Kasumi-1 (cell line): ENCODE measurements around the gene SNX6.
"Not testable (repeated sequence)": the region's sequence is repeated elsewhere in the genome, so short reads cannot be mapped to it uniquely, and the experiment has no call there.

Experiments used
- DNase-seq, 2 experiments: peaks; one replicate each; lab custom pipeline; 2025; lab: John Stamatoyannopoulos, UW

SNX6 gene

DNA sequence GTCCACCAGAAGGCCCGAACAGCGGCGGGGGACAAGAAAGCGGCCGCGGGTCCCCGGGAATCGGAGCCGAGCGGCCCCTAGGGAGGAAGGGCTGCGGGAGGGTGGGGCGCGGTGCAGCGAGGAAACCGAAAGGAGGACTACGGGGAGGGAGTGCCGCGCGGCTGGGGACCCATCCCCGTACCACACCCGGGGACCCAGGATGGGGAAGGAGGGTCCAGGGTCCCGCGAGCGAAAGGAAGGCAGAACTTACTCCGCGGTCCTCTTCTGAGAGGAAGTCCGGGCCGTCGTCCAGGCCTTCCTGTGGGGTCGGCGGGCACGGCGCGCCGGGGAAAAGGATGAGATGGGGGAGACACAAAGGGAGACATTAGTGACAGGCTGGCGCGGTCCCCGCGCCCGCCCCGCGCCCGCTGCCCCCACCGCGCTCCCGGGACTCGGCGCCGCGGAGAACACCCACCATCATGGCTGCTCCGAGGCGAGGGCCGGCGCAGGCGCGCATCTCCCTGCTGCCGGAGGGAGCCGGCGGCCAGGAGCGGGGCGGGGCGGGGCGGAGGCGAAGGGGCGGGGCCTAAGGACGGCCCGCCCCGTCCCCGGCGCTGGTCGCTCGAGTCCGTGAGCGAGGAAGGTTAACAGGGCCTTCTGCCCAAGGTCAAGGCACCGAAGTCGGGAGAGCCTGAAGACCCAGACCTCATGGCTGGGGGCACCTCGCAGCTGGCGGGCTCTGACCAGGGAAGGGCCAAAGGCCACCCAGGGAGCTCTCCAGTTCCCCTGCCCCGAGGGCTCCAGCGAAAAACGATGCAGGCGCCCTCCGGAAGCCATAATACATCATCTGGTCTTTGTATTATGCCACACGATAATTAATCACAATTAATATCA is at the start of gene SNX6:
Gene SNX6 (minus strand): TSS at position 492 of the 873 bp plus-strand sequence. CDS start 32 bp downstream, at position 460.
- peak; percentile 56 to 68 for DNase-seq

DNA sequence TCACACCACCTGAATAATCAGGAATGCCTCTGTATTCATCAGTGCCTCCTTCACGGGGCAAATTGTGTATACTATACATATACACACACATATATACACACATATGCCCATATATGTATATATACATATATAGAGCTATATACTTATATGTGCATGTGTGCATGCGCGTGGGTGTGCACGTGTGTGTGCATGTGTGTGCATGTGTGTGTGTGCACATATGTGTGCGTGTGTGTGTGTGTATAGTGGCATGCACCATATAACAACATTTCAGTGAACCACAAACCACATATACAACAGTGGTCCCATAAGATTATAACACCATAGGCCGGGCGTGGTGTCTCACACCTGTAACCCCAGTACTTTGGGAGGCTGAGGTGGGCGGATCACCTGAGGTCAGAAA is 48.8 kb upstream of the SNX6 start:
- DNase-seq = no peak

DNA sequence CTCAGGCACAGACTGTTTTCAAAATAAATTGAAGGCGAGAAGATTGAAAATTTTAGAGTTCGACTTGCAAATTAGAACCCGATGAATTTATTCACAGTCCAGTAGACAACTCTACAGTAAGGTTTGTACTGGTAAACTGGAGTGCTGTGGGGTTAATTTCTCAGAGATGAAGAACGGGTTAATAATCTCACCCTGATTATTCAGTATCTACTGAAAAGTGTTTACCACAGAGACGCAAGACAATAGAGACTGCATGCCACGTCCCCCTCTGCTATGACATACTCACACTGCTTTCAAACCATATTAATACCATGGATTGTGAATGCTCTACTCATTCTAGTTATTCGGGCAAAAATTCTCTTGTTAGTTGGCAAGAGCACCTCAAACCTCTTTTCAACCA is 48.4 kb upstream of the SNX6 start:
- no peak for DNase-seq

DNA sequence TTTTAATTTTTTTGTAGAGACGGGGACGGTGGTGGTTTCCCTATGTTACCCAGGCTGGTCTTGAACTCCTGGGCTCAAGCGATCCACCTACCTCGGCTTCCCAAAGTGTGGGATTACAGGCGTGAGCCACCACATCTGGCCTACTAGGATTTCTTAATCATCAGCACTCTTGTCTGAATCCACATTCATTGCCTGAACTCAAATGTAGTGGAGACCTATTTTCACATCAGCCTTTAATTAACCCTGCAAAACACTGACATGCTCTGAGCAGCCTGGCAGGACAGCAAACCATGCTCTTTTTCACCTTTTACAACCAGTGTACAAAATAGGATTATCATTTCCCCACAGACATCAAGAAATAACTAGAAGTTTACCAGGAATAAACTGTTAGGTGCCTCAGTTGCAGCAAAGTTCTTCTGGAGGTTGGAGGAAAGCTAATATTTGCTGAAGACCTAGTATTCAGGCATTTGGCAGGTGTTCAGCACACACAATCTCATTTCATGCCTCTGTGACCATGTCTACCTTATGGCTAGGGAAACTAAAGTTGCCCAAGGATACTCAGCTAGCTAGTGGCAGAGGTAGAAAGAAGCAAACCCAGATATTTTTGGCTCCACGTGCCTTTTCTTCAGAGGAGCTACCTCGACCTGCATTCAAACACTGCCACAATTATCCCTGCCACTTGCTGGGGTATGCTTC is 46.7 kb upstream of the SNX6 start:
- no peak for DNase-seq

DNA sequence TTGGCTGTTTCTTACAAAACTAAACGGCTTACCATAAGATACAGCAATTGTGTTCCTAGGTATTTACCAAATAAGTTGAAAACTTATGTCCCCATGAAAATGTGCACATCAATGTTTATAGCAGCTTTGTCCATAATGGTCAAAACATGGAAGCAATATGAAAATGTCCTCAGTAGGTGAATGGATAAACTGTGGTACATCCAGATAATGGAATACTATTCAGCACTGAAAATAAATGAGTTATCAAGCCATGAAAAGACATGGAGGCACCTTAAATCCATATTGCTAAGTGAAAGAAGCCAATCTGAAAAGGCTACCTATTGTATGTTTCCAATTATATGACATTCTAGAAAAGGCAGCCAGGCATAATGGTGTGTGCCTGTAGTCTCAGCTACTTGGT is 43.8 kb upstream of the SNX6 start:
- DNase-seq = no peak

DNA sequence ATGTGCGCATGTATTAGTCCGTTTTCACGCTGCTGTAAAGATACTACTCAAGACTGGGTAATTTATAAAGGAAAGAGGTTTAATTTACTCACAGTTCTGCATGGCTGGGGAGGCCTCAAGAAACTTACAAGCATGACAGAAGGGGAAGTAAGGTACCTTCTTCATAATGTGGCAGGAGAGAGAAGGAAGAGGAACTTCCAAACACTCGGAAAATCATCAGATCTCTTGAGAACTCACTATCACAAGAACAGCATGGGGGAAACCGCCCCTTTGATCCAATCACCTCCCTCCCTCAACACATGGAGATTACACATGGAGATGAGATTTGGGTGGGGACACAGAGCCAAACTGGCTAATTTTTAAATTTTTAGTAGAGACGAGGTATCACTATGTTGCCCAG is 41.8 kb upstream of the SNX6 start:
- peak; percentile 19 to 31 for DNase-seq

DNA sequence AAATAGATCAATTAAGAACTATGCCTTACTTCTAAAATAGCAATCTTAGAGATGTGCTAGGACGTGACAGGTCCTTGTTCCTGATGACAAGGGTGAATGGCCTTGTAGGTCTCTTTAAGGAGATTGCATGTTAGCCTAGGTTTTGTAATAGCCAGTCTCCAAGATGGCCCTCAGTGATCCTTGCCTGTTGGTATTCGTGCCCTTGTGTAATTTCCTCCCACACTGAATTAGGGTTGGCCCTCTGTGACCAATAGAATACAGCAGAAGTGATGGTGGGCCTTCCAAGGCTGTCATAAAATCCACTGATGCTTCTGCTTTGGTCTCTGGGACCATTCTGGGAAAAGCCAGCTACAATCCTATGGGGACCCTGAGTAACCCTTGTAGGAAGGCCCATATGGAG is 38.2 kb upstream of the SNX6 start:
- no peak for DNase-seq

DNA sequence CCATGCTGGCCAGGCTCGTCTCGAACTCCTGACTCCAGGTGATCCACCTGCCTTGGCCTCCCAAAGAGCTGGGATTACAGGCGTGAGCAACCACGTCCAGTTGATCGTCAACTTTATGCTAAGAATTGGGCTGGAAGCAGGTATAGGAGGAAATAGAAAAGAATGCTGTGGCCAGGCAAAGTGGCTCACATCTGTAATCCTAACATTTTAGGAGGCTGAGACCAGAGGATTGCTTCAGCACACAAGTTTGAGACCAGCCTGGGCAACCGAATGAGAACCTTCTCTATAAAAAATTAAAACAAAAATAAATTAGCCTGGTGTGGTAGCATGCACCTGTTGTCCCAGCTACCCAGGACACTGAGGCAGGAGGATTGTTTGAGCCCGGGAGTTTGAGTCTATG is 37.1 kb upstream of the SNX6 start:
- DNase-seq = no peak

DNA sequence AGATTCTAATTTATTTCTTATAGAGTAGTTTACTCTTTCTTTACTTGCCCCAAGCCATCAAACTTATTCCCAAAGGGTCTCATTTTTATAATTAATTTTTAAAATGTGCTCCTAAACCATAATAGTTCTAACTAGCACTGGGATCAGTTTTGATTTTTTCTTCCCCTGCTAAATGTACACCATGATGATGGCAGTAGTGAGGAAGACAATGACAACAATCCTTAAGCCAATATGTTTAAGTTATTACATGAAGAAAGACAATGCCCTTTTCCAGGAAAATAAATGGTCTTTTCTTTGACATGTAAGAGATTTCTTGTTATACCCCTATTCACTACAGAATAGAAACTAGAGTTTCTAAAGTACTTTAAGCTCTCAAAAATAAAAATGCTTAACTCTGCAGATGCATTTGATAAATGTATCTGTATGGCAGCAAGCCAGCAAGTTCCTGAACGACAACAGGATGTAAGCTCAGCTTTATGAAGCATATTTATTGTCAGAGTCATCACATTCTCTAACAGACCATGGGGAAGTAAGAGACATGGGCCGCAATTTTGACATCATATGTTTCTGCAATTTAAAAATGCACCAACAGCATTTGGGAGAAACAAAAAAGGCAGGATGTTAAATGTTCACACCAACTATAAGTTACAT is 36.0 kb upstream of the SNX6 start:
- no peak for DNase-seq

DNA sequence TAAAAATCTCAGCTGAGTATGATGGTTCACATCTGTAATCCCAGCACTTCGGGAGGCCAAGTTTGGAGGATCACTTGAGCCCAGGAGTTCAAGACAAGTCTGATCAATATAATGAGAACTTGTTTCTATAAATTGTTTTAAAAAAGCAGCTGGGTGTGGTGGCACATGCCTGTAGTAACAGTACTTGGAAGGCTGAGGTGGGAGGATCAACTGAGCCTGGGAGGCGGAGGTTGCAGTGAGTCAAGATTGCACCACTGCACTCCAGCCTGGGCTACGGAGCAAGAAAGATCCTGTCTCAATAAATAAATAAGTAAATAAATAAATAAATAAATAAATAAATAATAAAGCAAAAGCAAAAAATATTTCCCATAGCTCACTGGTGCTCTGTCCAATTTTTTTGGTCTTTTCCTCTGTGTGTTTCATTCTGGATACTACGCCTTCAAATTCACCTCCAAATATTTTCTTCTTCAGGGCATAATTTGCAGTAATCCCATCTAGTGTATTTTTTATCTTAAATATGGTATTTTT is 32.7 kb upstream of the SNX6 start:
- no peak for DNase-seq

DNA sequence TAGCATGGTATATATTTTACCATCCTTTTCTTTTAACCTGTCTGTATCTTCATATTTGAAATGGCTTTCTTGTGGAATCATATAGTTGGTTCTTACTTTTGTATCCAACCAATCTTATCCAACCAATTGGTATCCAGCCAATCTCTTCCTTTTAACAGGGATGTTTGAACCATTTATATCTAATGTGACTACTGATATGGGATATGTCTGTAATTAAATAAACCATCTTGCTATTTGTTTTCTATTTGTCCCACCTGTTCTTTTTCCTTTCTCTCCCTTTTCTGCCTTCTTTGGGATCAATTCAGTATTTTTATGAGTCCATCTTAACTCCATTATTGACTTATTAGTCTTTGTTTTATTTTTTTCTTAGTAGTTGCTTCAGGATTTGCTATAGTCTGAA is 30.8 kb upstream of the SNX6 start:
- no peak for DNase-seq

DNA sequence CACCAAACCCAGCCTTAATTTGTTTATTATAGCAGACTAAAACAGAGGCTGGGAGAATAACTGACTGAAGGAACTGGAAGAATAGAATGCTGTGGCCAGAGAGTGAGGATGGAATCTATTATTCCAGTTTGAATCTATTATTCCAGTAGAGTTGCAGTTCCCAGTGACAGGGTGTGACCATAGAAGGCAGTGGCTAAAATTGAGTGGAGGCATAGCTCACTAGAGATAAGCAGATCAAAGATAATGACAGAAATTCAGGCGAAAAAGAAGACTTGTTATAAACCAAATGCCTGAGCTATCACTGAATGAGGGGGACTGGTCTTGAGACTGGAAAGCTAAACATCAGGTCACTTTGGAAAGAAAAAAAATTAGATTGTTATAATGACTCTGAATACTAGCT is 26.0 kb upstream of the SNX6 start:
- no peak for DNase-seq

DNA sequence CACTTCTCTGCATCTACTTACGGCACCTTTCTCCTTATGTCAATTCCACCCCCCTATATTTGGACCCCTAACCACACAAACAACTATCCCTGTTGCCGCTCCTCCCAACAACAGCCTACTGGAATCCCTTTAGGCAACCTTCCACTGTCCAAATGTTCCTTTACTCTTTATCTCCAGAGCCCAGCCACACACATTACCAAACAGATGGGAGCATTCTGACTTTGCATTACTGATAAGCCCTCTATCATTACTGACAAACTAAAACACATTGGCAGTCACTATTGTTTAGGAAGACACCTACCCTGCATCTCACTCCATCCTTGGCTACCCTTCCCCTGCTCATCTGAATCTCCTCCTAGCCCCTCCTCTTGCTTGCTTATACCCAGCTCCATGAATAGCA is 23.1 kb upstream of the SNX6 start:
- not testable (repeated sequence) for DNase-seq

DNA sequence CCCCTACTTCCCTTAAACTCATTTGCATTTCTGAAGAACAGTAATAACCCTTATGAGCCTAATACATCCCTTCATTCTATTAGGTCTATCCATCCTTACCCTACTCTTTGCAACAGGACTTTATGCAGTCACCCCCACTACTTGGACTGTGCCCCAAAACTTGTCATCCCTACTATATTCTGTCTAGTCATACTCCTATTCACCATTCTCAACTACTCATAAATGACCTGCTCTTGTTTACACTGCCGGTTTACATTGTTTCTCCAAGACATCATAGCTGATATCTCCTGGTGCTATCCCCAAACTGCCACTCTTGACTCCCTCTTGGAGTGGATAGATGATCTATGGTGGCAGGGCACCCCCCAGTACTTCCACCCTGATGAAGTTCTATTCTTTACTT is 22.4 kb upstream of the SNX6 start:
- DNase-seq = not testable (repeated sequence)

DNA sequence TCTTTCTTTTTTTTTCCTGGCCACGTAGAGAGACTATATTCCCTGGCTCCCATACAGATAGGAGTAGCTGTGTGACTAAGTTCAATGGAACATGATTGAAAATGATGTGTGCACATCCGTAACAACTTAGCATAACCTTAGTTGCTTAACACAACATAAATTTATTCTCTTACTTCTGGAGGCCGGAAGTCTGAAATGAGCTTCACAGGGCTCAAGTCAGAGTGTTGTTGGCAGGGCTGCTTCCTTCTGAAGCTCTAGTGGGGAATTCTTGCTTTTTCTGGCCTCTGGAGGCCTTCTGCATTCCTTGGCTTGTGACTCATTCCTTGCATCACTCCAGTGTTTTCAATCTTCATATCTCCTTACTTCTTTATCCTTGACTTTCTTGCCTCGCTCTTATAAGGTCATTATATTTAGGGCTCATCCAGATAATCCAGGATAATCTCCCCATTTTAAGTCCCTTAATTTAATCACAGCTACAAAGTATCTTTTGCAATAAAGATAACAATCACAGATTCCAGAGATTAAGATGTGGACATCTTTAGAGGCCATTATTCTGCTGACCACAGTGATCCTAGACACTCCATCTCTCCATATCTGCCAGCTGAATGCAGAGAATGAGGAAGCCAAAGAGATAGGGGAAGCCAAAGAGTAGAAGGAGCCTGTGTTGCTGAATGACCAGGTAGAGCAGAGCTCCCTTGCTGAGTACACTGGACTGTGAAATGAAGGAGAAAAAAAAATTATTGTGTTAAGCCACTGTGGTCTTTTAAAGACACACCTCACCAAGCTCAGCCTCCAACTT is 21.0 kb upstream of the SNX6 start:
- DNase-seq = no peak

DNA sequence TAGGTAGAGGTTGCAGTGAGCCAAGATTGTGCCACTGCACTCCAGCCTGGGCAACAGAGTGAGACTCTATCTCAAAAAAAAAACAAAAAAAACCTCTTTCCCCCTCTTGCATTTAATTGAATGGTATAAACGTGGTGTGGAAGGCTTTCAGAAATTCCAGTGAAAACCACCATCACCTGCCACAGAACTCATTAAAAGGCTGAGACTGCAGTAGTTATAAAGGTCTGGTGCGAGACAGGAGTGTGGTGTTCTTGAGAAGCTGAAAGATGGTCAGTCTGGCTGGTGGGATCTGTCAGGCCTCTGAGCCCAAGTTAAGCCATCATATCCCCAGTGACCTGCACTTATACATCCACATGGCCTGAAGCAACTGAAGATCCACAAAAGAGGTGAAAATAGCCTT is 20.1 kb upstream of the SNX6 start:
- DNase-seq = not testable (repeated sequence)

DNA sequence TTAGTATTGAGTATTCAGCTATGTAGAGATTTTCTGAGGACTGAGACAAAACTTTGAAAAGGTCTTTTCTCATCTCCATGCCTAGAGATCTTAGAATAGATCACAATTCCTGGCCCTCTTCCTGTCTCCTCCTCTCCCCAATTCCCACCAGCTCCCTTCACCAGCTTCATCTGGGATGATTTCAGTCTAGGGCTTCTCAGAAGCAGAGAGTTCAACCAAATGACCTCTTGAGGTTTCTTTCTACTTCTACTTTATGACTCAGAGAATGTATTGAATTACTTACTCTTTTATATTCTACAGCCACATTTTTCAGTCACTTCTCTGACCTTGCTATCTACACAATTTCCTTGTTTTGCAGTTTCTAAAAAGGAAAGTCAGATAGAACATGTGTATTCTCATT is 19.4 kb upstream of the SNX6 start:
- DNase-seq = no peak

DNA sequence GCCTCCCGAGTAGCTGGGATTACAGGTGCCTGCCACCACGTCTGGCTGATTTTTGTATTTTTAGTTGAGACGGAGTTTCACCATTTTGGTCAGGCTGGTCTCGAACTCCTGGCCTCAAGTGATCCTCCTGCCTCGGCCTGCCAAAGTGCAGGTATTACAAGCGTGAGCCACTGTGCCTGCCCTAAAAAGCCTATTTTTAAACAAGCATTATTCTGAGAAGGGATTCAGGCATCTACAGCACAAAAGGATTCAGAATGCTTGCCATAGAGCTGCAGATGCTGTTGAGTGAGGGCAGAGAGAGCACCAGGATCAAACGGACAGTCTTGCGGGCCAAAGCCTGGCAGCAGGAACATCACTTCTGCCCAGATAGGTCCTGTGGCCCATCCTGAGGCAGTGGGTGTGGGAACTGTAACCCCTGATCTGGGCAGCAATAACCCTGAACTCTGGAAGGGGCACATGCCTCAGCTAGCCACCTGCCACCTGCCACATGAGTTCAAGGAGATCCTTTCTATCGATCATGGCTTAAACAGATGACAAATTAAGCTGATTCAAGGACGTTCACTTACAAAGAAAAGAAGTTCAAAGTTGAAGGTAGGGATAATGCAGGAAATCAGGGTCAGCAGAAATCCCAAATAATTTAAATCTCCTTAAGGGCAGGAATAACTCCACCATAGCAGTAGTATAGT is 16.8 kb upstream of the SNX6 start:
- no peak for DNase-seq

DNA sequence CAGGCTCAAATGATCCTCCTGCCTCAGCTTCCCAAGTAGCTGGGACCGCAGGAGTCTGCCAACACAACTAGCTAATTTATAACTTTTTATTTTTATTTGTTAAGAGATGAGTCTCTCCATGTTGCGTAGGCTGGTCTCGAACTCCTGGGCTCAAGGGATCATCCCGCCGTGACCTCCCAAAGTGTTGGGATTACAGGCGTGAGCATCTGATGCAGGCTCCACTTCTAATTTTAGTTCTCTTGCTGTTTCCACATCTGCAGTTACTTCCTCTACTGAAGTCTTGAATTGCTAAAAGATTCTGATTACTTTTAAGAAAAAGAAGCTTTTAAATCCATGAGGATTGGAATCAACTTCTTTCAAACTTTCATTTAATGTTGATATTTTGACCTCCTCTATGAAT is 13.4 kb upstream of the SNX6 start:
- DNase-seq = peak in 1 of 2 experiments; percentile 18

DNA sequence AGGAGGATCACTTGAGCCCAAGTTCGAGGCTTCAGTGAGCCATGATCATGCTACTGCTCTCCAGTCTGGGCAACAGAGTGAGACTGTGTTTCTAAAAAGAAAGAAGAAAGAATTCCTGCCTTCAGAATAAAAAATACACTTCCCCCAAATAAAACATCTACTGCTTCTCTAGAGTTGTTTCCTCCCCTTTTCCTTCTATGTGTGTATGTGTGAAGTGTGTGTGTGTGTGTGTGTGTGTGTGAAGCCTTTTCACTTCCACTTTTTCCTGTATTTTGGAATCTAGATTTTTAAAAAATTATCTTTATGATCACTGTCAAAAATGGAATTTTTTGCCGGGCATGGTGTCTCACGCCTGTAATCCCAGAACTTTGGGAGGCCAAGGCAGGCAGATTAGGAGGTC is 12.6 kb upstream of the SNX6 start:
- no peak for DNase-seq

DNA sequence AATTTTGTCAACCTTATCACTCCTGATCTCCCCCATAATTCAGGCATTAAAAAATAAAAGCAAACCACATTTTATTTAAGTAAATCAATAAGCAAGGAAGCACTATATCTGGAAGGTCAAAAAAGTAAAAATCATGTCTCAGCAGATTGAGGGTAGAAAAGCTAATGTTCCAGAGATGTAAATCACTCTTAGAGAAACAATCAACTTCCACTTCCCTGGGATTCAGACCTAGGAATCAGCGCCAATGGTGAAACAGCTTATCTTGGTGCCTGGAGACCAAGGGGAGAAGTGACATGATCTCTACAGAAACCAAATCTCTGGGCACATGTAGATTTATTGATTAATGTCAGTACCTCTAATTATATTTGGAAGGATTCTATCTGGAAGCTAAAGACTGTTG is 10.9 kb upstream of the SNX6 start:
- no peak for DNase-seq
